ENCODE results near the gene PYM1. TPM values are rescaled to one million over a fixed set of nuclear protein-coding genes. Genes with fewer than 3 reads are reported as not detected.

PYM1 gene
- total and polyA plus RNA-seq, 8 donors: 27.3 to 36.4 (median 33.0) TPM

GRCh38 chr12:55942577-55943136 is 15.0 kb upstream of the PYM1 start:
- no peaks in the 10 kb centered on the region for H3K27me3 ChIP-seq
- H3K36me3 ChIP-seq: peaks cover 0 to 89% of the 10 kb centered on the region in 2 donors
- no peak overlapping the region for H3K27ac ChIP-seq
- DNase-seq: no peak
- no peak for TF ChIP-seq CTCF (IDR thresholded peaks at IDR 0.05)
- H3K9me3 ChIP-seq: no peaks in the 10 kb centered on the region
- intact Hi-C loops (cut with DNase I): no loop called here
- H3K4me1 ChIP-seq: peaks cover 0 to 7% of the 10 kb centered on the region in 2 donors
- H3K4me3 ChIP-seq: no peak overlapping the region
- ATAC-seq: no peak

GRCh38 chr12:55942055-55942454 is 14.4 kb upstream of the PYM1 start:
- Histone ChIP-seq H3K27me3 (no peaks in the 10 kb centered on the region), H3K4me3 (no peak overlapping the region), H3K27ac (no peak overlapping the region), H3K9me3 (no peaks in the 10 kb centered on the region), H3K4me1 (peaks cover 0 to 7% of the 10 kb centered on the region in 2 donors), H3K36me3 (peaks cover 0 to 89% of the 10 kb centered on the region in 2 donors)
- no peak for TF ChIP-seq CTCF (IDR thresholded peaks at IDR 0.05)
- no peak for DNase-seq
- intact Hi-C loops (cut with DNase I): no loop called here
- no peak for ATAC-seq

- no peak overlapping the region for H3K27ac ChIP-seq
- H3K4me1 ChIP-seq: peaks cover 0 to 10% of the 10 kb centered on the region in 2 donors
- peaks cover 0 to 79% of the 10 kb centered on the region in 2 donors for H3K36me3 ChIP-seq
- H3K4me3 ChIP-seq: no peak overlapping the region
- intact Hi-C loops (cut with DNase I): no loop called here
- ATAC-seq (peak; percentile 99), DNase-seq (peak; percentile 75 to 89 (median 87))
- TF ChIP-seq CTCF (IDR thresholded peaks at IDR 0.05): peak; percentile 84 to 94
- no peaks in the 10 kb centered on the region for H3K27me3 ChIP-seq
- H3K9me3 ChIP-seq: no peaks in the 10 kb centered on the region
Observed at GRCh38 chr12:55940065-55940732, 12.5 kb upstream of the PYM1 start.

- Histone ChIP-seq H3K4me1 (peaks cover 0 to 20% of the 10 kb centered on the region in 2 donors), H3K4me3 (no peak overlapping the region), H3K9me3 (no peaks in the 10 kb centered on the region), H3K27ac (peak overlapping the region in 1 of 2 donors; percentile 8), H3K27me3 (no peaks in the 10 kb centered on the region), H3K36me3 (peaks cover 0 to 66% of the 10 kb centered on the region in 2 donors)
- intact Hi-C loops (cut with DNase I): loop anchor here in 1 of 2 donors (5.0 kb wide), 1 partner anchor 197 kb away; the partner anchor contains the start of gene GDF11
- DNase-seq (no peak), ATAC-seq (no peak)
- TF ChIP-seq CTCF (IDR thresholded peaks at IDR 0.05): no peak
Observed at GRCh38 chr12:55938826-55939501, 11.3 kb upstream of the PYM1 start.

GRCh38 chr12:55937981-55938380 is 10.3 kb upstream of the PYM1 start:
- Histone ChIP-seq H3K9me3 (no peaks in the 10 kb centered on the region), H3K36me3 (peaks cover 0 to 57% of the 10 kb centered on the region in 2 donors), H3K27ac (no peak overlapping the region), H3K4me1 (peaks cover 3 to 30% of the 10 kb centered on the region in 2 donors), H3K27me3 (no peaks in the 10 kb centered on the region), H3K4me3 (no peak overlapping the region)
- ATAC-seq (no peak), DNase-seq (no peak)
- TF ChIP-seq CTCF (IDR thresholded peaks at IDR 0.05): no peak
- intact Hi-C loops (cut with DNase I): loop anchor here in 1 of 2 donors (5.0 kb wide), 1 partner anchor 196 kb away; the partner anchor contains the start of gene GDF11
